GM12878 (cell line): ENCODE data around the gene OPCML. TPM values are rescaled to one million over a fixed set of nuclear protein-coding genes. Genes with fewer than 3 reads are reported as not detected.

ENCODE experiments used
- ATAC-seq: fragments of 200-7000 bp; cut with Tn5 transposase; 3 replicates; pipeline ENCODE4 v1.9.1; 2020; ENCODE audit warnings: mild to moderate bottlenecking, moderate library complexity
- BruUV-seq: library from RNA; stranded (reverse); fragments of 400-500 nt; replicated peaks from 2 replicates; lab custom pipeline; 2021; lab: Mats Ljungman, UMichigan
- CTCF ChIA-PET: fragments of 300-600 bp; sonication (Branson Sonifier 250); formaldehyde crosslinking; extraction: SDS; loops from one replicate; lab custom pipeline; 2021; ENCODE audit warnings: inconsistent platforms; lab: Yijun Ruan, JAX
- POLR2A ChIA-PET: fragments of 350-600 bp; formaldehyde crosslinking; extraction: SDS; loops from one replicate; lab custom pipeline; 2021; ENCODE audit warnings: inconsistent platforms; lab: Charles Lee
- RAD21 ChIA-PET: fragments of 300-600 bp; sonication (Branson Sonifier 250); formaldehyde crosslinking; loops from one replicate; lab custom pipeline; 2023; ENCODE audit warnings: antibody characterized with exemption; ENCODE audit not compliant: unreplicated experiment; lab: Charles Lee
- SMC1A ChIA-PET: fragments of 300-600 bp; sonication (Branson Sonifier 250); formaldehyde crosslinking; loops from one replicate; lab custom pipeline; 2023; ENCODE audit not compliant: unreplicated experiment, uncharacterized antibody; lab: Charles Lee
- DNase-seq: peaks from one replicate; pipeline ENCODE4 v3.0.0-alpha.2; 2011; ENCODE audit warnings: low read depth, low spot score
- FAIRE-seq: peaks from 3 replicates; lab custom pipeline; 2011; peaks lifted over from hg19 to GRCh38; lab: Jason Lieb, UNC
- H2AFZ ChIP-seq: 2 replicates; pipeline ENCODE4 v1.6.0; 2011; ENCODE audit warnings: low read depth, low read length, control low read depth; ENCODE audit not compliant: control insufficient read depth
- H3K27ac ChIP-seq: 2 replicates; pipeline ENCODE4 v1.5.1; 2011; ENCODE audit warnings: control low read depth; ENCODE audit not compliant: control insufficient read depth, insufficient read depth
- H3K27me3 ChIP-seq, 2 experiments: replicated peaks in 1 of 2; 2 replicates each; pipeline versions ENCODE4 v1.6.0 to v1.6.1; 2011; ENCODE audit warnings: low read length in 1 of 2; ENCODE audit not compliant: control insufficient read depth in 2 of 2, insufficient read depth in 2 of 2
- H3K36me3 ChIP-seq, 2 experiments: 2 replicates each; pipeline ENCODE4 v1.5.1; 2011; ENCODE audit warnings: low read length in 1 of 2; ENCODE audit not compliant: control insufficient read depth in 2 of 2, insufficient read depth in 2 of 2
- H3K4me1 ChIP-seq: 2 replicates; pipeline ENCODE4 v1.6.1; 2011; ENCODE audit warnings: mild to moderate bottlenecking, low read length, moderate library complexity, mixed read lengths; ENCODE audit not compliant: control insufficient read depth, insufficient read depth
- H3K4me2 ChIP-seq: 2 replicates; pipeline ENCODE4 v1.6.0; 2011; ENCODE audit warnings: control low read depth; ENCODE audit not compliant: control insufficient read depth, insufficient read depth
- H3K4me3 ChIP-seq: fragments of 200-600 bp; sonication (generic); 2 replicates; pipeline ENCODE4 v1.5.1; 2016
- H3K79me2 ChIP-seq: 2 replicates; pipeline ENCODE4 v1.6.0; 2011; ENCODE audit warnings: low read length; ENCODE audit not compliant: control insufficient read depth, insufficient read depth
- H3K9ac ChIP-seq: 2 replicates; pipeline ENCODE4 v1.8.0; 2011; ENCODE audit warnings: low read length, control low read depth, mixed read lengths; ENCODE audit not compliant: control insufficient read depth, insufficient read depth
- H3K9me3 ChIP-seq: replicated peaks from 3 replicates; pipeline ENCODE4 v1.5.1; 2011; ENCODE audit warnings: mild to moderate bottlenecking, low read length; ENCODE audit not compliant: control insufficient read depth, insufficient read depth
- H4K20me1 ChIP-seq: 2 replicates; pipeline ENCODE4 v1.6.0; 2011; ENCODE audit not compliant: control insufficient read depth, insufficient read depth
- BCL3 ChIP-seq: IDR thresholded peaks from 2 replicates; pipeline ENCODE4 v1.6.1; 2011; ENCODE audit warnings: borderline replicate concordance, low read depth, mild to moderate bottlenecking, moderate library complexity, low read length; ENCODE audit not compliant: insufficient read depth, poor library complexity, severe bottlenecking
- CREM ChIP-seq: IDR thresholded peaks from 2 replicates; pipeline ENCODE4 v1.6.1; 2014; ENCODE audit warnings: antibody characterized with exemption, low read depth
- FOS ChIP-seq: IDR thresholded peaks from 3 replicates; pipeline ENCODE4 v1.6.1; 2011; ENCODE audit warnings: borderline replicate concordance; ENCODE audit not compliant: insufficient read length; ENCODE audit errors: extremely low read depth
- HDAC2 ChIP-seq: fragments of 200-600 bp; sonication (generic); IDR thresholded peaks from 2 replicates; pipeline ENCODE4 v1.6.1; 2017
- IKZF1 ChIP-seq: fragments of 450-650 bp; conservative IDR thresholded peaks from 2 replicates; pipeline ENCODE4 v1.6.1; 2017; ENCODE audit warnings: antibody characterized with exemption, mild to moderate bottlenecking
- IRF3 ChIP-seq: fragments of 450-650 bp; IDR thresholded peaks from 2 replicates; pipeline ENCODE4 v1.6.1; 2014; ENCODE audit warnings: mild to moderate bottlenecking
- IRF4 ChIP-seq: IDR thresholded peaks from 2 replicates; pipeline ENCODE4 v1.6.1; 2011; ENCODE audit warnings: low read depth, low read length
- JUND ChIP-seq: IDR thresholded peaks from 2 replicates; pipeline ENCODE4 v1.6.1; 2012; ENCODE audit warnings: low read depth, mild to moderate bottlenecking, low read length, improper control_type of control experiment, moderate library complexity
- RAD21 ChIP-seq: IDR thresholded peaks from 2 replicates; pipeline ENCODE4 v1.6.1; 2011; ENCODE audit warnings: mild to moderate bottlenecking, low read depth, low read length, moderate library complexity; ENCODE audit not compliant: insufficient read depth
- STAT1 ChIP-seq: fragments of 450-650 bp; conservative IDR thresholded peaks from 2 replicates; pipeline ENCODE4 v1.6.1; 2014; ENCODE audit warnings: antibody characterized with exemption, mild to moderate bottlenecking
- YY1 ChIP-seq: IDR thresholded peaks from 2 replicates; pipeline ENCODE4 v1.6.1; 2011; ENCODE audit warnings: low read depth, mild to moderate bottlenecking, low read length
- ZSCAN29 ChIP-seq: fragments of 450-650 bp; IDR thresholded peaks from 2 replicates; pipeline ENCODE4 v1.6.1; 2017; ENCODE audit warnings: mild to moderate bottlenecking, moderate library complexity
- ZZZ3 ChIP-seq: IDR thresholded peaks from 2 replicates; pipeline ENCODE4 v1.6.1; 2011; ENCODE audit warnings: low read depth; ENCODE audit not compliant: control insufficient read depth, insufficient read length
- WGBS: methylation state at CpG from one replicate; pipeline ENCODE4 v1.1.6; 2016; ENCODE audit warnings: low lambda C conversion rate; ENCODE audit not compliant: insufficient replicate concordance, insufficient coverage; ENCODE audit errors: missing lambda C conversion rate; 5-methylcytosine and 5-hydroxymethylcytosine counted together
- in situ Hi-C: fragments of 300-500 bp; cut with MboI; formaldehyde crosslinking; loops from 9 replicates; pipeline ENCODE4 v1.14.3; 2018; ENCODE audit warnings: mixed read lengths
- intact Hi-C: fragments of 100-400 bp; cut with micrococcal nuclease; formaldehyde crosslinking; loops from one replicate; pipeline ENCODE4 v1.14.2; 2022; ENCODE audit not compliant: unreplicated experiment
- polyA plus RNA-seq, 11 experiments: library from polyadenylated mRNA; depleted of rRNA in 4 of 11; unstranded in 6 of 11; stranded (reverse) in 5 of 11; fragments of >200 nt; fragmentation: Nextera tagmentation in 4 of 11; fragmentation: Illumina TruSeq in 1 of 11; extraction: Ambion mirVana in 4 of 11; extraction: Trizol in 1 of 11; gene quantifications; 1 replicate in 1 of 11; 2 replicates in 10 of 11; pipeline versions ENCODE4 v1.2.1 to v1.2.3, GENCODE V29; 2011 to 2016; ENCODE audit warnings: inconsistent platforms in 2 of 11, missing spikeins in 2 of 11, low read depth in 1 of 11
- total RNA-seq, 4 experiments: library from RNA; depleted of rRNA in 3 of 4; stranded (reverse); fragments of >200 nt in 3 of 4; fragmentation: Illumina TruSeq in 1 of 4; extraction: Trizol in 1 of 4; gene quantifications; 2 replicates each; pipeline versions ENCODE4 v1.2.1 to v1.2.3, GENCODE V29; 2013 to 2021
- TF ChIP-seq, protein P1 (sequence below): IDR thresholded peaks from 2 replicates; pipeline ENCODE4 v1.6.1; 2011; ENCODE audit warnings: mild to moderate bottlenecking, low read depth, low read length, moderate library complexity; ENCODE audit not compliant: insufficient replicate concordance
- TF ChIP-seq, protein P2 (sequence below): fragments of 450-650 bp; IDR thresholded peaks from 2 replicates; pipeline ENCODE4 v1.6.1; 2016; ENCODE audit warnings: mild to moderate bottlenecking, moderate library complexity, borderline replicate concordance
- TF ChIP-seq, protein P3 (sequence below): IDR thresholded peaks from 2 replicates; pipeline ENCODE4 v1.6.1; 2011; ENCODE audit warnings: low read depth, low read length, improper control_type of control experiment, borderline replicate concordance

OPCML gene
- total and polyA plus RNA-seq, 10 of the 15 experiments (the other 5 are each of a cell fraction or from before 2014, with no cell fraction given) = 0.84 TPM; not detected in 9

- TF ChIP-seq IRF3 (no peak), IKZF1 (no peak), JUND (no peak), ZSCAN29 (no peak), IRF4 (no peak), YY1 (no peak), ZZZ3 (no peak)
- TF ChIP-seq, protein P1, sequence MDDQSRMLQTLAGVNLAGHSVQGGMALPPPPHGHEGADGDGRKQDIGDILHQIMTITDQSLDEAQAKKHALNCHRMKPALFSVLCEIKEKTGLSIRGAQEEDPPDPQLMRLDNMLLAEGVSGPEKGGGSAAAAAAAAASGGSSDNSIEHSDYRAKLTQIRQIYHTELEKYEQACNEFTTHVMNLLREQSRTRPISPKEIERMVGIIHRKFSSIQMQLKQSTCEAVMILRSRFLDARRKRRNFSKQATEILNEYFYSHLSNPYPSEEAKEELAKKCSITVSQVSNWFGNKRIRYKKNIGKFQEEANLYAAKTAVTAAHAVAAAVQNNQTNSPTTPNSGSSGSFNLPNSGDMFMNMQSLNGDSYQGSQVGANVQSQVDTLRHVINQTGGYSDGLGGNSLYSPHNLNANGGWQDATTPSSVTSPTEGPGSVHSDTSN = no peak
Measured at GRCh38 chr11:132712466-132712865, 819.8 kb downstream of the OPCML start (continued).

- no peak overlapping the region for H3K4me3 ChIP-seq
- in situ Hi-C loops = no loop called here
- BruUV-seq = no TSS peak
- DNase-seq = no peak
- 20% methylated on average over 5 of the region's 5 CpGs for WGBS
- FAIRE-seq = no peak
- H3K27ac ChIP-seq = no peak overlapping the region
- no peaks in the 10 kb centered on the region for H3K9me3 ChIP-seq
- no peak overlapping the region for H3K9ac ChIP-seq
- no peaks in the 10 kb centered on the region for H3K79me2 ChIP-seq
- H4K20me1 ChIP-seq = no peaks in the 10 kb centered on the region
- H2AFZ ChIP-seq = no peak overlapping the region
- intact Hi-C loops = no loop called here
- POLR2A ChIA-PET = no interaction called here
- CTCF ChIA-PET = no interaction called here
- RAD21 ChIA-PET = no interaction called here
- no peaks in the 10 kb centered on the region for H3K27me3 ChIP-seq
- no peaks in the 10 kb centered on the region for H3K36me3 ChIP-seq
- no peaks in the 10 kb centered on the region for H3K4me1 ChIP-seq
- no peak for ATAC-seq
- SMC1A ChIA-PET = no interaction called here
- no peak overlapping the region for H3K4me2 ChIP-seq
- TF ChIP-seq, protein P2, sequence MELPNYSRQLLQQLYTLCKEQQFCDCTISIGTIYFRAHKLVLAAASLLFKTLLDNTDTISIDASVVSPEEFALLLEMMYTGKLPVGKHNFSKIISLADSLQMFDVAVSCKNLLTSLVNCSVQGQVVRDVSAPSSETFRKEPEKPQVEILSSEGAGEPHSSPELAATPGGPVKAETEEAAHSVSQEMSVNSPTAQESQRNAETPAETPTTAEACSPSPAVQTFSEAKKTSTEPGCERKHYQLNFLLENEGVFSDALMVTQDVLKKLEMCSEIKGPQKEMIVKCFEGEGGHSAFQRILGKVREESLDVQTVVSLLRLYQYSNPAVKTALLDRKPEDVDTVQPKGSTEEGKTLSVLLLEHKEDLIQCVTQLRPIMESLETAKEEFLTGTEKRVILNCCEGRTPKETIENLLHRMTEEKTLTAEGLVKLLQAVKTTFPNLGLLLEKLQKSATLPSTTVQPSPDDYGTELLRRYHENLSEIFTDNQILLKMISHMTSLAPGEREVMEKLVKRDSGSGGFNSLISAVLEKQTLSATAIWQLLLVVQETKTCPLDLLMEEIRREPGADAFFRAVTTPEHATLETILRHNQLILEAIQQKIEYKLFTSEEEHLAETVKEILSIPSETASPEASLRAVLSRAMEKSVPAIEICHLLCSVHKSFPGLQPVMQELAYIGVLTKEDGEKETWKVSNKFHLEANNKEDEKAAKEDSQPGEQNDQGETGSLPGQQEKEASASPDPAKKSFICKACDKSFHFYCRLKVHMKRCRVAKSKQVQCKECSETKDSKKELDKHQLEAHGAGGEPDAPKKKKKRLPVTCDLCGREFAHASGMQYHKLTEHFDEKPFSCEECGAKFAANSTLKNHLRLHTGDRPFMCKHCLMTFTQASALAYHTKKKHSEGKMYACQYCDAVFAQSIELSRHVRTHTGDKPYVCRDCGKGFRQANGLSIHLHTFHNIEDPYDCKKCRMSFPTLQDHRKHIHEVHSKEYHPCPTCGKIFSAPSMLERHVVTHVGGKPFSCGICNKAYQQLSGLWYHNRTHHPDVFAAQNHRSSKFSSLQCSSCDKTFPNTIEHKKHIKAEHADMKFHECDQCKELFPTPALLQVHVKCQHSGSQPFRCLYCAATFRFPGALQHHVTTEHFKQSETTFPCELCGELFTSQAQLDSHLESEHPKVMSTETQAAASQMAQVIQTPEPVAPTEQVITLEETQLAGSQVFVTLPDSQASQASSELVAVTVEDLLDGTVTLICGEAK = no peak
- TF ChIP-seq RAD21 (no peak), FOS (no peak), CREM (no peak), HDAC2 (no peak), STAT1 (no peak), BCL3 (no peak)
- TF ChIP-seq, protein P3, sequence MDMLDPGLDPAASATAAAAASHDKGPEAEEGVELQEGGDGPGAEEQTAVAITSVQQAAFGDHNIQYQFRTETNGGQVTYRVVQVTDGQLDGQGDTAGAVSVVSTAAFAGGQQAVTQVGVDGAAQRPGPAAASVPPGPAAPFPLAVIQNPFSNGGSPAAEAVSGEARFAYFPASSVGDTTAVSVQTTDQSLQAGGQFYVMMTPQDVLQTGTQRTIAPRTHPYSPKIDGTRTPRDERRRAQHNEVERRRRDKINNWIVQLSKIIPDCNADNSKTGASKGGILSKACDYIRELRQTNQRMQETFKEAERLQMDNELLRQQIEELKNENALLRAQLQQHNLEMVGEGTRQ = no peak
Measured at GRCh38 chr11:132704781-132705375, 827.4 kb downstream of the OPCML start.
